Activated CD4-positive, alpha-beta memory T cell treated with anti-CD3 and anti-CD28 coated beads for 36 hours (primary cell): ENCODE data around the gene PI4KA. TPM values are rescaled to one million over a fixed set of nuclear protein-coding genes. Genes with fewer than 3 reads are reported as not detected.

Experiments
- CTCF ChIA-PET: fragments of 350-600 bp; sonication (Branson Sonifier 250); formaldehyde crosslinking; loops from one replicate; lab custom pipeline; 2021; ENCODE audit warnings: antibody characterized with exemption, inconsistent platforms; lab: Charles Lee
- POLR2A ChIA-PET: fragments of 350-600 bp; sonication (Branson Sonifier 250); formaldehyde crosslinking; loops from one replicate; lab custom pipeline; 2021; ENCODE audit warnings: antibody characterized with exemption; lab: Charles Lee
- DNase-seq: peaks from one replicate; pipeline ENCODE4 v3.0.0-alpha.2; 2020
- H3K27ac Mint-ChIP-seq: one replicate; pipeline ENCODE4 v1.8.0; 2021; ENCODE audit warnings: mixed read lengths
- H3K27me3 Mint-ChIP-seq: one replicate; pipeline ENCODE4 v1.8.0; 2021; ENCODE audit warnings: mixed read lengths
- H3K36me3 Mint-ChIP-seq: one replicate; pipeline ENCODE4 v1.8.0; 2021; ENCODE audit warnings: mixed read lengths
- H3K4me1 Mint-ChIP-seq: one replicate; pipeline ENCODE4 v1.8.0; 2021; ENCODE audit warnings: low read depth, mixed read lengths
- H3K4me3 Mint-ChIP-seq: one replicate; pipeline ENCODE4 v1.8.0; 2021; ENCODE audit warnings: mild to moderate bottlenecking, mixed read lengths
- H3K9me3 Mint-ChIP-seq: one replicate; pipeline ENCODE4 v1.8.0; 2021; ENCODE audit warnings: mixed read lengths
- intact Hi-C: fragments of 100-400 bp; cut with micrococcal nuclease; formaldehyde crosslinking; loops from one replicate; pipeline ENCODE4 v1.15.1; 2023
- total RNA-seq, 2 experiments: library from RNA; stranded (reverse); gene quantifications; one replicate each; pipeline ENCODE4 v1.2.3, GENCODE V29; 2021

Gene PI4KA
- total RNA-seq, 2 experiments from 2014 or later, result 57.9 to 58.9 TPM

GRCh38 chr22:20818471-20818870 lies 40.1 kb downstream of the PI4KA start:
- Mint-ChIP-seq H3K4me1 (no peaks in the 10 kb centered on the region), H3K27ac (no peak overlapping the region), H3K9me3 (no peaks in the 10 kb centered on the region), H3K36me3 (peaks cover 21% of the 10 kb centered on the region), H3K27me3 (no peaks in the 10 kb centered on the region), H3K4me3 (no peak overlapping the region)
- DNase-seq, result no peak
- POLR2A ChIA-PET, result no interaction called here
- CTCF ChIA-PET, result interaction anchor here (1.0 kb wide), 1 partner anchor 34 kb away, joined by 3 read pairs; no protein-coding TSS in a partner anchor
- intact Hi-C loops, result no loop called here

GRCh38 chr22:20816559-20816958 lies 42.1 kb downstream of the PI4KA start:
- intact Hi-C loops, result no loop called here
- H3K27ac Mint-ChIP-seq, result no peak overlapping the region
- H3K4me3 Mint-ChIP-seq, result no peak overlapping the region
- no peaks in the 10 kb centered on the region for H3K9me3 Mint-ChIP-seq
- no peak for DNase-seq
- peaks cover 24% of the 10 kb centered on the region for H3K36me3 Mint-ChIP-seq
- H3K4me1 Mint-ChIP-seq, result no peaks in the 10 kb centered on the region
- no peaks in the 10 kb centered on the region for H3K27me3 Mint-ChIP-seq
- CTCF ChIA-PET, result interaction anchor here (1.4 kb wide), 1 partner anchor 10 kb away, joined by 3 read pairs; no protein-coding TSS in a partner anchor
- POLR2A ChIA-PET, result no interaction called here

- peaks cover 33% of the 10 kb centered on the region for H3K36me3 Mint-ChIP-seq
Observed at GRCh38 chr22:20815477-20816050, 43.0 kb downstream of the PI4KA start.

GRCh38 chr22:20814221-20814808 lies 44.3 kb downstream of the PI4KA start:
- no peak overlapping the region for H3K4me3 Mint-ChIP-seq
- peaks cover 2% of the 10 kb centered on the region for H3K4me1 Mint-ChIP-seq
- H3K9me3 Mint-ChIP-seq, result no peaks in the 10 kb centered on the region
- ChIA-PET CTCF (interaction anchor here (1.0 kb wide), 1 partner anchor 30 kb away, joined by 3 read pairs; no protein-coding TSS in a partner anchor), POLR2A (no interaction called here)
- H3K27ac Mint-ChIP-seq, result no peak overlapping the region
- DNase-seq, result no peak
- intact Hi-C loops, result no loop called here
- H3K27me3 Mint-ChIP-seq, result no peaks in the 10 kb centered on the region
- peaks cover 34% of the 10 kb centered on the region for H3K36me3 Mint-ChIP-seq

More at GRCh38 chr22:20815477-20816050, 43.0 kb downstream of the PI4KA start:
- H3K4me3 Mint-ChIP-seq, result no peak overlapping the region
- no peaks in the 10 kb centered on the region for H3K9me3 Mint-ChIP-seq
- no peak for DNase-seq
- no peak overlapping the region for H3K27ac Mint-ChIP-seq
- ChIA-PET POLR2A (no interaction called here), CTCF (interaction anchor here (1.4 kb wide), 1 partner anchor 9 kb away, joined by 3 read pairs; no protein-coding TSS in a partner anchor)
- intact Hi-C loops, result no loop called here
- H3K27me3 Mint-ChIP-seq, result no peaks in the 10 kb centered on the region
- peaks cover 2% of the 10 kb centered on the region for H3K4me1 Mint-ChIP-seq

GRCh38 chr22:20813056-20813455 lies 45.6 kb downstream of the PI4KA start:
- no peaks in the 10 kb centered on the region for H3K9me3 Mint-ChIP-seq
- intact Hi-C loops, result no loop called here
- ChIA-PET POLR2A (no interaction called here), CTCF (no interaction called here)
- no peak overlapping the region for H3K27ac Mint-ChIP-seq
- no peak overlapping the region for H3K4me3 Mint-ChIP-seq
- H3K4me1 Mint-ChIP-seq, result peaks cover 2% of the 10 kb centered on the region
- no peaks in the 10 kb centered on the region for H3K27me3 Mint-ChIP-seq
- peaks cover 34% of the 10 kb centered on the region for H3K36me3 Mint-ChIP-seq
- DNase-seq, result no peak

- intact Hi-C loops, result no loop called here
- ChIA-PET POLR2A (no interaction called here), CTCF (interaction anchor here (0.8 kb wide), 1 partner anchor 28 kb away, joined by 3 read pairs; no protein-coding TSS in a partner anchor)
- Mint-ChIP-seq H3K27me3 (no peaks in the 10 kb centered on the region), H3K36me3 (peaks cover 36% of the 10 kb centered on the region), H3K9me3 (no peaks in the 10 kb centered on the region), H3K27ac (no peak overlapping the region), H3K4me1 (peaks cover 2% of the 10 kb centered on the region), H3K4me3 (no peak overlapping the region)
- no peak for DNase-seq
Observed at GRCh38 chr22:20811971-20812660, 46.5 kb downstream of the PI4KA start.

GRCh38 chr22:20811171-20811570 lies 47.4 kb downstream of the PI4KA start:
- H3K27ac Mint-ChIP-seq, result no peak overlapping the region
- CTCF ChIA-PET, result no interaction called here

GRCh38 chr22:20810645-20811044 lies 48.0 kb downstream of the PI4KA start:
- H3K4me3 Mint-ChIP-seq, result no peak overlapping the region
- no peaks in the 10 kb centered on the region for H3K27me3 Mint-ChIP-seq
- ChIA-PET CTCF (no interaction called here), POLR2A (no interaction called here)
- DNase-seq, result no peak
- intact Hi-C loops, result no loop called here
- no peaks in the 10 kb centered on the region for H3K9me3 Mint-ChIP-seq
- H3K36me3 Mint-ChIP-seq, result peaks cover 37% of the 10 kb centered on the region
- no peak overlapping the region for H3K27ac Mint-ChIP-seq
- peaks cover 9% of the 10 kb centered on the region for H3K4me1 Mint-ChIP-seq

More at GRCh38 chr22:20811171-20811570, 47.4 kb downstream of the PI4KA start:
- H3K4me3 Mint-ChIP-seq, result no peak overlapping the region
- no peak for DNase-seq
- peaks cover 4% of the 10 kb centered on the region for H3K4me1 Mint-ChIP-seq
- H3K27me3 Mint-ChIP-seq, result no peaks in the 10 kb centered on the region
- H3K36me3 Mint-ChIP-seq, result peaks cover 33% of the 10 kb centered on the region
- no peaks in the 10 kb centered on the region for H3K9me3 Mint-ChIP-seq
- POLR2A ChIA-PET, result no interaction called here
- intact Hi-C loops, result no loop called here

GRCh38 chr22:20809538-20810185 lies 48.9 kb downstream of the PI4KA start:
- Mint-ChIP-seq H3K4me1 (peaks cover 9% of the 10 kb centered on the region), H3K9me3 (no peaks in the 10 kb centered on the region), H3K27me3 (no peaks in the 10 kb centered on the region), H3K4me3 (no peak overlapping the region), H3K36me3 (peaks cover 44% of the 10 kb centered on the region), H3K27ac (no peak overlapping the region)
- CTCF ChIA-PET, result interaction anchor here (0.6 to 0.8 kb wide), 2 partner anchors 76 to 195 kb away, joined by 3 read pairs; no protein-coding TSS in a partner anchor
- POLR2A ChIA-PET, result no interaction called here
- no peak for DNase-seq
- intact Hi-C loops, result no loop called here

GRCh38 chr22:20808844-20809243 lies 49.8 kb downstream of the PI4KA start:
- peaks cover 50% of the 10 kb centered on the region for H3K36me3 Mint-ChIP-seq
- intact Hi-C loops, result no loop called here
- no peaks in the 10 kb centered on the region for H3K9me3 Mint-ChIP-seq
- H3K4me3 Mint-ChIP-seq, result no peak overlapping the region
- ChIA-PET CTCF (interaction anchor here (0.8 kb wide), 1 partner anchor 77 kb away, joined by 3 read pairs; no protein-coding TSS in a partner anchor), POLR2A (no interaction called here)
- peaks cover 9% of the 10 kb centered on the region for H3K4me1 Mint-ChIP-seq
- H3K27me3 Mint-ChIP-seq, result no peaks in the 10 kb centered on the region
- DNase-seq, result no peak
- no peak overlapping the region for H3K27ac Mint-ChIP-seq

GRCh38 chr22:20807315-20807752 lies 51.3 kb downstream of the PI4KA start:
- DNase-seq, result no peak
- Mint-ChIP-seq H3K27me3 (no peaks in the 10 kb centered on the region), H3K36me3 (peaks cover 49% of the 10 kb centered on the region), H3K4me1 (peaks cover 9% of the 10 kb centered on the region), H3K9me3 (no peaks in the 10 kb centered on the region), H3K4me3 (no peak overlapping the region), H3K27ac (no peak overlapping the region)
- ChIA-PET POLR2A (no interaction called here), CTCF (interaction anchor here (1.3 kb wide), 1 partner anchor 8 kb away, joined by 3 read pairs; no protein-coding TSS in a partner anchor)
- intact Hi-C loops, result no loop called here
